ENCODE measurements around the gene ZNF775.

Gene ZNF775

DNA sequence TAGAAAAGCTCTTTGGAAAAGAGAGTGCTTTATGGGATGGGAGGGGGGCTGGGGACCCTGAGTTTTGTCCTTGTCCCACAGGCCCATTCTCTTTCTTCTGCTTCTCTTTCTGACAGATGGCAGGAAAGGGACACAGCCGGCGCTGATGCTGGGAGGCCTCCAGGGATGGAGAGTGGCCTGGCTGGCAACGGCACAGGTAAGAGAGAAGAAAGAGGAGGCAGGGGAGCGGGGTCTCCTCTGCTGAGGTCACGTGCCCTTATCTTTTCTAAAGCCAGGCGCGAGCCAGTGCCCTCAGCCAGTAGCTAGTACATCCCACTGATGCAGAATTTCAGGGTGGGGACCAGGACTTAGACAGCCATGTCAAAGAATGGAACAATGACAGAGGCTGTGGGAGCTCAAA is 9.2 kb downstream of the ZNF775 start:
- H3K9me3 ChIP-seq = no peaks in the 10 kb centered on the region
- no peak for TF ChIP-seq Cebpa-rat (IDR thresholded peaks at IDR 0.05)
- H3K4me3 ChIP-seq = no peak overlapping the region
- H4K20me1 ChIP-seq = peaks cover 21% of the 10 kb centered on the region
- peaks cover 52% of the 10 kb centered on the region for H3K36me3 ChIP-seq
- H3K27me3 ChIP-seq = no peaks in the 10 kb centered on the region
- no peak overlapping the region for H3K4me2 ChIP-seq
- H3K9ac ChIP-seq = no peak overlapping the region; the same call in 1 of the 2 replicates
- peaks cover 17% of the 10 kb centered on the region for H3K4me1 ChIP-seq
- no peak overlapping the region for H3K27ac ChIP-seq

DNA sequence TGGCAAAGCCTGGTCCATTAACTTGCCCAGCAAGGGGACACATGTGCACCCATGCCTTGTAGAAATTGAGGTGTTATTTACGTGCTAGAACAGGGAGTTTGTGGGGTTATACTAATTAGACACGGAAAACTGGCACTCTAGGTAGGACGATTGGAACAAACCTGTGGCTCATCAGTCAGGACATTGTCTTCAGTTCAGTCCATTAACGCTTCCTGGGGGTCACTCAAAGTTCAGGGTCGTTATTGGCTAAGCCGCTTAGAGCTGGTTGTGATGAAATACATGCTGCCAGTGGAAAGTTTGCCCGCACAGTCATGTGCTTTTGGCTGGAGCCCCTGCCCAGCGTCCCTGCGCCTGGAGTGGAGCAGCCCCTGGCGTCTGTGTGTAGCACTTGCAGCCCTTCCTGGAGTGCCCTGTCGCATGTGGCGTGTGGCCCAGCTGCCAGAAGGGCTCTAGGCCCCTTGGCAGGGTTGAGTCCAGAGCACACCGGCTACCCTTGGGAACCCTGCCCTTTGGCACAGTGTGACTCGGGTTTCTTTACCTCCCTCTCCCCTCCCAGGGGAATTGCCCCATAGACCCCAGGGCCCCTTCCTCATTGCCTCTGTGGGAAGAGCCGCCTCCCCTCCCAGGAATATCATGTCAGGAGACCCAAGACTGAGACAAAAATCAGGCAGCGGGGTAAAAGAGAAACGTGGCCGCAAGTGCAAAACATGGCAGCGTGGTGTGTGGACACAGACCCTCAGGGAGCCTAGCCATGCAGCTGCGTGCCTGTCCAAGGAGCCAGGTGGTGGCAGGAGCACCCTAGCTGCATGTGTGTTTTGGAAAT is 9.8 kb downstream of the ZNF775 start:
- no peak for TF ChIP-seq Cebpa-rat (IDR thresholded peaks at IDR 0.05)
- H3K9ac ChIP-seq = no peak overlapping the region; the same call in 1 of the 2 replicates
- peaks cover 11% of the 10 kb centered on the region for H3K4me1 ChIP-seq
- no peaks in the 10 kb centered on the region for H3K27me3 ChIP-seq
- H3K36me3 ChIP-seq = peaks cover 50% of the 10 kb centered on the region
- no peak overlapping the region for H3K4me2 ChIP-seq
- H3K27ac ChIP-seq = no peak overlapping the region
- H3K4me3 ChIP-seq = no peak overlapping the region
- no peaks in the 10 kb centered on the region for H3K9me3 ChIP-seq
- H4K20me1 ChIP-seq = peaks cover 15% of the 10 kb centered on the region

DNA sequence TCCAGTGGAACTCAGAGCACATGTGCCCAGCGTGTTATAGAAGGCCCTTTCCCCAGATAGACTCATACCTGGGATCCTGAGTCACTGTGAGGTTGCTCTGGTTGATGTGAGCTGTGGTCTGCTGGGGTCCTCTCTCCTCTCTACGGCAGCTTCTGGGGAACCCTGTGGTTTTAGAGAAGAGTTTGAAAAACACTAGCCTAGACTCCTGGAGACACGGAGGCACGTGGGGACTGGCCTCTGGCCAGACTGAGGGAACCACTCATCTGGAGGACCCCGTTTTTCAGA is 10.3 kb downstream of the ZNF775 start:
- Histone ChIP-seq H3K9ac (no peak overlapping the region), H3K4me2 (no peak overlapping the region), H3K36me3 (peaks cover 50% of the 10 kb centered on the region), H3K27ac (no peak overlapping the region), H3K4me3 (no peak overlapping the region), H3K4me1 (peaks cover 6% of the 10 kb centered on the region), H3K27me3 (no peaks in the 10 kb centered on the region), H3K9me3 (no peaks in the 10 kb centered on the region), H4K20me1 (peaks cover 10% of the 10 kb centered on the region)
- no peak for TF ChIP-seq Cebpa-rat (IDR thresholded peaks at IDR 0.05)

DNA sequence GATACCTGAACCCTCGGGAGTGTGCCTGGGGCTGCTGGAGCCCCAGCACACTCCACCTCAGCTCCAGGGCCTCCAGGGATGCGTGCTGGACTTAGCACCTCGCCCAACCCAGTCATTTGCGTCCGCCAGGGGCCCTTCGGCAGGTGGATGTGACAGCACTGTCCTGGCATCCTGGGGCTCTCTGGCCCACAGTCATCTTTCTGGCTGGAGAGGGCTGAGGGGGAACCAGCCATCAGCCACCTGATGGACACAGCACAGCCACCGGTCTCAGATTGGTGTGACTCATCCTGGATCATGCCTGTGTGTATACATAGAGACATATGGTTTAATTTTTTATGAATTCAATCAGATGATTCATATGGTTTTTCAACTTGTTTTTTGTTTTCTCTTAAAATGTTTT is 11.1 kb downstream of the ZNF775 start:
- Histone ChIP-seq H3K4me3 (no peak overlapping the region), H3K4me1 (no peaks in the 10 kb centered on the region), H3K27ac (no peak overlapping the region), H3K9me3 (no peaks in the 10 kb centered on the region), H3K36me3 (peaks cover 45% of the 10 kb centered on the region), H3K27me3 (no peaks in the 10 kb centered on the region), H3K4me2 (no peak overlapping the region), H4K20me1 (peaks cover 2% of the 10 kb centered on the region; the same call in 1 of the 2 replicates), H3K9ac (no peak overlapping the region)
- TF ChIP-seq Cebpa-rat (IDR thresholded peaks at IDR 0.05) = no peak

DNA sequence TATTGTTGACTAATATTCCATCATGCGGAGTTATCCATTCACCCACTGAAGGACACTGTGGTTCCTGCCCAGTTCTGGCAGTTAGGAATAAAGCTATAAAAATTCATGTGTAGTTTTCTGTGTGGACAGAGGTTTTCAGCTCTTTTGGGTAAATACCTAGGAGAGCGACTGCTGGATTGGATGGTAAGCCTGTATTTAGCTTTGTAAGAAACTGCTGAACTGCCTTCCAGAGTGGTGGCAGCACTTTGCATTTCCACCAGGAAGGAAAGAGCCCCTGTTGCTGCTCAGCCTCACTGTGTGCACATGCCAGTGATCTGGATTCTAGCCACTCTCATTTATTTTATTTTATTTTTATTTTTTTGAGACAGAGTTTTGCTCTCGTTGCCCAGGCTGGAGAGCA is 14.2 kb downstream of the ZNF775 start:
- H3K36me3 ChIP-seq = peaks cover 51% of the 10 kb centered on the region
- H4K20me1 ChIP-seq = no peaks in the 10 kb centered on the region; the same call in 1 of the 2 replicates
- no peak for TF ChIP-seq Cebpa-rat (IDR thresholded peaks at IDR 0.05)
- no peak overlapping the region for H3K9ac ChIP-seq
- H3K4me1 ChIP-seq = no peaks in the 10 kb centered on the region
- H3K4me2 ChIP-seq = no peak overlapping the region
- H3K4me3 ChIP-seq = no peak overlapping the region
- H3K27me3 ChIP-seq = no peaks in the 10 kb centered on the region
- no peak overlapping the region for H3K27ac ChIP-seq
- H3K9me3 ChIP-seq = no peaks in the 10 kb centered on the region

DNA sequence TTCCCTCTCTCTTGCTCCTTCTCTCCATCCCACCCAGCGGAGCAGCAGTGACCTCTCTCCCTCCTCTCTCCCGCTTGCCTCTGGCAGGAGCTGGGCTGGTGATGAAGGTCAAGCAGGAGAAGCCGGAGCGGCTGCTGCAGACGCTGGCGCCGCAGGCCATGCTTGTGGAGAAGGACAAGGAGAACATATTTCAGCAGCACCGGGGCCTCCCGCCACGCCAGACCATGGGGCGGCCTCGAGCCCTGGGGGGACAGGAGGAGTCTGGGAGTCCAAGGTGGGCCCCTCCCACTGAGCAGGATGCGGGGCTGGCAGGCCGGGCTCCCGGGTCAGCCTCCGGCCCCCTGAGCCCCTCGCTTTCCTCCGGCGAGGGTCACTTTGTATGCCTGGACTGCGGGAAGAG is 17.3 kb downstream of the ZNF775 start:
- Histone ChIP-seq H3K36me3 (peaks cover 49% of the 10 kb centered on the region), H3K4me2 (no peak overlapping the region), H3K4me1 (peaks cover 6% of the 10 kb centered on the region), H3K27me3 (no peaks in the 10 kb centered on the region), H4K20me1 (no peaks in the 10 kb centered on the region; the same call in 1 of the 2 replicates), H3K9ac (no peak overlapping the region), H3K9me3 (no peaks in the 10 kb centered on the region), H3K4me3 (no peak overlapping the region), H3K27ac (no peak overlapping the region)
- no peak for TF ChIP-seq Cebpa-rat (IDR thresholded peaks at IDR 0.05)

DNA sequence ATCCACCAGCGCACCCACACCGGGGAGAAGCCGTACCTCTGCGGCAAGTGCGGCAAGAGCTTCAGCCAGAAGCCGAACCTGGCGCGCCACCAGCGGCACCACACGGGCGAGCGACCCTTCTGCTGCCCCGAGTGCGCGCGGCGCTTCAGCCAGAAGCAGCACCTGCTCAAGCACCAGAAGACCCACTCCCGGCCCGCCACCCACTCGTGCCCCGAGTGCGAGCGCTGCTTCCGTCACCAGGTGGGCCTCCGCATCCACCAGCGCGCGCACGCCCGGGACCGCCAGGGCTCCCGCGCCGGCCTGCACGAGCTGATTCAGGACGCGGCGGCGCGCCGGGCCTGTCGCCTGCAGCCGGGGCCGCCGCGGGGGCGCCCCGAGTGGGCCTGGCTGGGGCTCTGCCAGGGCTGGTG is 17.7 kb downstream of the ZNF775 start:
- Histone ChIP-seq H3K4me3 (no peak overlapping the region), H4K20me1 (no peaks in the 10 kb centered on the region; the same call in 1 of the 2 replicates), H3K4me1 (peaks cover 10% of the 10 kb centered on the region), H3K4me2 (no peak overlapping the region), H3K9me3 (no peaks in the 10 kb centered on the region), H3K27me3 (no peaks in the 10 kb centered on the region), H3K36me3 (peaks cover 49% of the 10 kb centered on the region), H3K27ac (no peak overlapping the region), H3K9ac (no peak overlapping the region)
- TF ChIP-seq Cebpa-rat (IDR thresholded peaks at IDR 0.05) = no peak

DNA sequence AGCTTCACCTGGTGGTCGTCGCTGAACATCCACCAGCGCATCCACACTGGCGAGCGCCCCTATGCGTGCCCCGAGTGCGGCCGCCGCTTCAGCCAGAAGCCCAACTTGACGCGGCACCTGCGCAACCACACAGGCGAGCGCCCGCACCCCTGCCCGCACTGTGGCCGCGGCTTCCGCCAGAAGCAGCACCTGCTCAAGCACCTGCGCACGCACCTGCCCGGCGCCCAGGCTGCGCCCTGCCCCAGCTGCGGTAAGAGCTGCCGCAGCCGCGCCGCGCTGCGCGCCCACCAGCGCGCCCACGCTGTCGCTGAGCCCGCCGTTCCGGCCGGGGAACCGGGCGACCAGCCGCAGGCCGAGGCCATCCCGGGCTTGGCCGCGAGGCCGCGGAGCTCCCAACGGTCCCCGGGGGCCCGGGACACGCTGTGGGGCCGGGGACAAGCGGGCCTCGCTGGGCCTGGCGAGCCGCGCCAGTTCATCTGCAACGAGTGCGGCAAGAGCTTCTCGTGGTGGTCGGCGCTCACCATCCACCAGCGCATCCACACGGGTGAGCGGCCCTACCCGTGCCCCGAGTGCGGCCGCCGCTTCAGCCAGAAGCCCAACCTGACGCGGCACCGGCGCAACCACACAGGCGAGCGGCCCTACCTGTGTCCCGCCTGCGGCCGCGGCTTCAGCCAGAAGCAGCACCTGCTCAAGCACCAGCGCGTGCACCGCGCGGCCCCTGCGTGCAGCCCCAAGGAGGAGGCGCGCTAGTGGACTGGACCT is 18.4 kb downstream of the ZNF775 start:
- Histone ChIP-seq H3K36me3 (peaks cover 49% of the 10 kb centered on the region), H3K9me3 (no peaks in the 10 kb centered on the region), H3K4me1 (peaks cover 11% of the 10 kb centered on the region), H3K4me3 (no peak overlapping the region), H3K27ac (no peak overlapping the region), H3K4me2 (no peak overlapping the region), H3K9ac (no peak overlapping the region), H4K20me1 (no peaks in the 10 kb centered on the region; the same call in 1 of the 2 replicates), H3K27me3 (no peaks in the 10 kb centered on the region)
- TF ChIP-seq Cebpa-rat (IDR thresholded peaks at IDR 0.05) = no peak

DNA sequence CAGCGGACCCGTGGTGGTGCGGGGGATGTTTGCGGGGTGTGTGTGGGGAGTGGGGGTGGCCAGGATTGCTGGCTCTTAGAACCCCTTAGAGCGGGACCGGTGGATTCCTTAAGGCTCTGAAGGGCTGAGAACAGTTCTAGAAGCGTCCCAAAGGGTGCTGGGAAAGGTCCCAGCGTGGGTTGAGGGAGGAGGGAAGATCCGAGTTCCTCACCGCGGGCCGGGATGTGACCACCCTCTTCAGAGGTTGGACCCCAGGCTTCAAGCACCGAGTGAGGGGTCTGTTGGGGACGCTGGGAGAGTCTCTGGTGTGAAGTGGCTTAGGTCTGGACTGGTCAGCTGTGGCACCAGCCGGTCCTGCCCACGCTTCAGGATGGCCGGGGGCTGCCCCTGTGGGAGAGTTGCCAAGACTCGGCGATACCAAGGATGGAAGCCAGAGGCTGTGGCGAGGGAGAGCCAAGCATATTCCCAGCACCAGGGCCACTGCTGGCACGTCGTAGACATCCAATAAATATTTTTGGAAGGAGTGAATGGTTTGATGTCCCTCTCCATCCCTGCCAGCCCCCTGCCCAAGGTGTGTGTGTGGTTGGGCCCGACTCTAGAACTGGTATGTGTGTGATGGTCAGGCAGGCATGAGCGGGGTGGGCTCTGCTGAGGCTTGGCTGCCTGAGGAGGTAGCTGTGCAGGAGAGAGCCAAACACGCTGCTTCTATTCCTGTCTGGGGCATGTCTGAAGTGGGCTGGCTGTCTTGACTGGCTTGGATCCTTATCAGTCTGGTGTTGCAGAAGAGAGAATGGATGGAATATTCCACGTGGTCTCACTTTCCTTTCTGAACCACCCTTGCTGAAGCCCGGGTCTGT is 19.2 kb downstream of the ZNF775 start:
- Histone ChIP-seq H3K9ac (no peak overlapping the region), H3K4me1 (peaks cover 19% of the 10 kb centered on the region), H3K4me2 (no peak overlapping the region), H4K20me1 (no peaks in the 10 kb centered on the region; the same call in 1 of the 2 replicates), H3K27me3 (no peaks in the 10 kb centered on the region), H3K4me3 (no peak overlapping the region), H3K9me3 (no peaks in the 10 kb centered on the region), H3K27ac (no peak overlapping the region), H3K36me3 (peaks cover 49% of the 10 kb centered on the region)
- no peak for TF ChIP-seq Cebpa-rat (IDR thresholded peaks at IDR 0.05)
